ENCODE data around the gene SRCIN1.

Gene SRCIN1

GRCh38 chr17:38565853-38566665 is 39.7 kb downstream of the SRCIN1 start:
- FAIRE-seq (no peak), DNase-seq (ENCODE audit: low spot score) (no peak)

- DNase-seq (ENCODE audit: low spot score) (no peak), FAIRE-seq (no peak)
These were observed 40.9 kb downstream of the SRCIN1 start for GRCh38 chr17:38564869-38565268.

- FAIRE-seq (no peak), DNase-seq (ENCODE audit: low spot score) (no peak)
These were observed 41.4 kb downstream of the SRCIN1 start for GRCh38 chr17:38564254-38564837.

GRCh38 chr17:38563362-38564253 is 42.1 kb downstream of the SRCIN1 start:
- DNase-seq (ENCODE audit: low spot score) (no peak), FAIRE-seq (no peak)

- no peak for DNase-seq (ENCODE audit: low spot score)
- no peak for FAIRE-seq
These were observed 42.8 kb downstream of the SRCIN1 start for GRCh38 chr17:38562903-38563302.

GRCh38 chr17:38562215-38562569 is 43.6 kb downstream of the SRCIN1 start:
- no peak for FAIRE-seq
- no peak for DNase-seq (ENCODE audit: low spot score)

- FAIRE-seq (no peak), DNase-seq (ENCODE audit: low spot score) (no peak)
These were observed 44.1 kb downstream of the SRCIN1 start for GRCh38 chr17:38561416-38562214.

GRCh38 chr17:38560503-38561318 is 45.0 kb downstream of the SRCIN1 start:
- DNase-seq (ENCODE audit: low spot score) = no peak
- no peak for FAIRE-seq

GRCh38 chr17:38559880-38560230 is 45.9 kb downstream of the SRCIN1 start:
- no peak for DNase-seq (ENCODE audit: low spot score)
- no peak for FAIRE-seq

- FAIRE-seq (no peak), DNase-seq (ENCODE audit: low spot score) (peak; percentile 63)
These were observed 46.5 kb downstream of the SRCIN1 start for GRCh38 chr17:38559051-38559879.

- DNase-seq (ENCODE audit: low spot score) (no peak), FAIRE-seq (no peak)
These were observed 47.1 kb downstream of the SRCIN1 start for GRCh38 chr17:38558728-38559050.

GRCh38 chr17:38557836-38558727 is 47.7 kb downstream of the SRCIN1 start:
- no peak for FAIRE-seq

GRCh38 chr17:38557396-38557795 is 48.4 kb downstream of the SRCIN1 start:
- no peak for FAIRE-seq
- DNase-seq (ENCODE audit: low spot score) = no peak

More at GRCh38 chr17:38557836-38558727, 47.7 kb downstream of the SRCIN1 start:
- peak; percentile 86 for DNase-seq (ENCODE audit: low spot score)

GRCh38 chr17:38556239-38556638 is 49.5 kb downstream of the SRCIN1 start:
- DNase-seq (ENCODE audit: low spot score) = no peak
- no peak for FAIRE-seq

- FAIRE-seq (no peak), DNase-seq (ENCODE audit: low spot score) (no peak)
These were observed 51.1 kb downstream of the SRCIN1 start for GRCh38 chr17:38554430-38555350.

- no peak for DNase-seq (ENCODE audit: low spot score)
- no peak for FAIRE-seq
These were observed 53.4 kb downstream of the SRCIN1 start for GRCh38 chr17:38552343-38552742.

GRCh38 chr17:38551121-38551520 is 54.6 kb downstream of the SRCIN1 start:
- FAIRE-seq (no peak), DNase-seq (ENCODE audit: low spot score) (no peak)

GRCh38 chr17:38550661-38551060 is 55.1 kb downstream of the SRCIN1 start:
- DNase-seq (ENCODE audit: low spot score) (peak; percentile 64), FAIRE-seq (no peak)

Measured in RCC 7860 (cell line).